Esophagus squamous epithelium (tissue), 4 donors: ENCODE results near the gene RFX5.

Experiments
- POLR2A ChIP-seq, 4 donors: fragments of 450-650 bp; IDR thresholded peaks; one replicate each; pipeline ENCODE4 v1.6.1; 2017; ENCODE audit warnings: antibody characterized with exemption in 4 of 4, mild to moderate bottlenecking in 4 of 4, moderate library complexity in 3 of 4
- TF ChIP-seq, protein P1 (sequence below), 6 experiments: fragments of 450-650 bp in 4 of 6; fragments of 200-600 bp in 2 of 6; sonication (generic) in 2 of 6; IDR thresholded peaks; one replicate each; pipeline ENCODE4 v1.5.1; 2016 to 2019; ENCODE audit warnings: antibody characterized with exemption in 6 of 6, mild to moderate bottlenecking in 4 of 6, moderate library complexity in 4 of 6

DNA sequence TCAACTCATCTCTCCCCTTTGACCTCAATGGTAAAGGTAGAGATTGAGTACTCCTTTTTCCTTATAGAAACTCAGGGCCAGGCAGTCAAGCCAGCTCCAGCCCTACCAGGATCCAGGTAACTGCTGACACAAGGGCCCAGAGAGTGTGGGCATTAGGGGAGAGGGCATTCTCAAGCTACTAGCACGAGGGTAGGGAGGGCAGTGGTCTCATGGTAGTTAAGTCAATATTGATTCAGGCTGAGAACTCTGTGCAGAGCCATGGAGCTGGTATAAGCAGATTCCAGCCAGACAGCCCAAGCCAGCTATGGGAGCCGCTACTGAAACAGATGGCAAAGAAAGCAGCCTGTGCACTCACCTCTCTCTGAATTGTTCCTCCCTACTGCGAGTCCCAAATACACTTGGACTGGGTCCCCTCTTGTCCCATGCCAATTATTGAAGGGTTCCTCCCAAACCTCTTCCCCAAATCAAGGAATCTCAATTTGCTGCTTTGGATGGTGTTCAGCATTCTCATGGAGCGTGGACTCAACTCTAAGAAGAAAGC lies 22.6 kb downstream of the RFX5 start:
- TF ChIP-seq, protein P1, sequence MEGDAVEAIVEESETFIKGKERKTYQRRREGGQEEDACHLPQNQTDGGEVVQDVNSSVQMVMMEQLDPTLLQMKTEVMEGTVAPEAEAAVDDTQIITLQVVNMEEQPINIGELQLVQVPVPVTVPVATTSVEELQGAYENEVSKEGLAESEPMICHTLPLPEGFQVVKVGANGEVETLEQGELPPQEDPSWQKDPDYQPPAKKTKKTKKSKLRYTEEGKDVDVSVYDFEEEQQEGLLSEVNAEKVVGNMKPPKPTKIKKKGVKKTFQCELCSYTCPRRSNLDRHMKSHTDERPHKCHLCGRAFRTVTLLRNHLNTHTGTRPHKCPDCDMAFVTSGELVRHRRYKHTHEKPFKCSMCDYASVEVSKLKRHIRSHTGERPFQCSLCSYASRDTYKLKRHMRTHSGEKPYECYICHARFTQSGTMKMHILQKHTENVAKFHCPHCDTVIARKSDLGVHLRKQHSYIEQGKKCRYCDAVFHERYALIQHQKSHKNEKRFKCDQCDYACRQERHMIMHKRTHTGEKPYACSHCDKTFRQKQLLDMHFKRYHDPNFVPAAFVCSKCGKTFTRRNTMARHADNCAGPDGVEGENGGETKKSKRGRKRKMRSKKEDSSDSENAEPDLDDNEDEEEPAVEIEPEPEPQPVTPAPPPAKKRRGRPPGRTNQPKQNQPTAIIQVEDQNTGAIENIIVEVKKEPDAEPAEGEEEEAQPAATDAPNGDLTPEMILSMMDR (IDR thresholded peaks at IDR 0.05), result no peak
- TF ChIP-seq POLR2A (IDR thresholded peaks at IDR 0.05), result no peak
